Spleen (tissue), 11 donors: ENCODE results near the gene GCSAML. TPM values are rescaled to one million over a fixed set of nuclear protein-coding genes. Genes with fewer than 3 reads are reported as not detected.
A peak's percentile ranks its signal among the peaks of the same experiment; 100 is the strongest.
"Not testable (repeated sequence)": the region's sequence is repeated elsewhere in the genome, so short reads cannot be mapped to it uniquely, and the experiment has no call there.

Experiments
- DNase-seq: peaks from one replicate; pipeline ENCODE4 v3.0.0-alpha.2; 2020
- H3K27ac ChIP-seq, 8 donors: fragments of 200-600 bp; sonication (generic) in 7 of 8; 1 replicate in 4 of 8; 2 replicates in 4 of 8; pipeline versions ENCODE4 v1.5.0 to v1.8.0; 2016 to 2021; ENCODE audit warnings: inconsistent platforms in 4 of 8, mild to moderate bottlenecking in 4 of 8, moderate library complexity in 1 of 8
- H3K27me3 ChIP-seq, 7 donors: fragments of 200-600 bp; sonication (generic) in 6 of 7; replicated peaks in 1 of 7; 1 replicate in 4 of 7; 2 replicates in 3 of 7; pipeline versions ENCODE4 v1.5.0 to v1.8.0; 2016 to 2021; ENCODE audit warnings: inconsistent platforms in 3 of 7, mild to moderate bottlenecking in 1 of 7
- H3K36me3 ChIP-seq, 6 donors: fragments of 200-600 bp; sonication (generic) in 5 of 6; 1 replicate in 4 of 6; 2 replicates in 2 of 6; pipeline versions ENCODE4 v1.5.0 to v1.8.0; 2016 to 2021; ENCODE audit warnings: inconsistent platforms in 2 of 6
- H3K4me1 ChIP-seq, 6 donors: fragments of 200-600 bp; sonication (generic) in 5 of 6; 1 replicate in 3 of 6; 2 replicates in 3 of 6; pipeline versions ENCODE4 v1.5.0 to v1.8.0; 2016 to 2021; ENCODE audit warnings: inconsistent platforms in 3 of 6
- H3K4me3 ChIP-seq, 8 donors: fragments of 200-600 bp; sonication (generic) in 7 of 8; 1 replicate in 4 of 8; 2 replicates in 4 of 8; pipeline versions ENCODE4 v1.5.0 to v1.8.0; 2016 to 2021; ENCODE audit warnings: inconsistent platforms in 4 of 8, mild to moderate bottlenecking in 4 of 8, moderate library complexity in 2 of 8
- H3K9me3 ChIP-seq, 8 donors: fragments of 200-600 bp; sonication (generic) in 7 of 8; 1 replicate in 4 of 8; 2 replicates in 4 of 8; pipeline versions ENCODE4 v1.5.0 to v1.8.0; 2016 to 2021; ENCODE audit warnings: inconsistent platforms in 4 of 8
- CTCF ChIP-seq, 11 experiments: fragments of 200-600 bp in 7 of 11; fragments of 450-650 bp in 4 of 11; sonication (generic) in 4 of 11; IDR thresholded peaks in 8 of 11; conservative IDR thresholded peaks in 3 of 11; 1 replicate in 7 of 11; 2 replicates in 4 of 11; pipeline versions ENCODE4 v1.4.0 to v1.8.0; 2016 to 2021; ENCODE audit warnings: antibody characterized with exemption in 11 of 11, inconsistent platforms in 4 of 11, mild to moderate bottlenecking in 1 of 11
- POLR2A ChIP-seq, 3 donors: fragments of 450-650 bp; IDR thresholded peaks; one replicate each; pipeline ENCODE4 v1.5.1; 2017; ENCODE audit warnings: antibody characterized with exemption in 3 of 3, mild to moderate bottlenecking in 1 of 3
- POLR2AphosphoS5 ChIP-seq, 3 donors: sonication (generic); formaldehyde crosslinking; IDR thresholded peaks; one replicate each; pipeline ENCODE4 v1.5.1; 2017; ENCODE audit warnings: antibody characterized with exemption in 3 of 3
- WGBS, 5 donors: extraction: QIAGEN DNeasy Blood & Tissue Kit in 3 of 5; methylation state at CpG; one replicate each; pipeline versions ENCODE4 v1.1.5 to v1.1.7; 2013 to 2018; 5-methylcytosine and 5-hydroxymethylcytosine counted together
- intact Hi-C: fragments of 100-400 bp; cut with DNase I; formaldehyde crosslinking; loops from one replicate; pipeline ENCODE4 v1.15.0; 2023; ENCODE audit warnings: low total_unique reads
- polyA plus RNA-seq, 3 donors: library from polyadenylated mRNA; stranded (reverse); fragments of 200-250 nt; gene quantifications; one replicate each; pipeline ENCODE4 v1.2.1, GENCODE V29; 2013
- total RNA-seq, 7 donors: library from RNA; depleted of rRNA in 3 of 7; stranded (reverse); fragments of >200 nt in 3 of 7; fragmentation: NEBNext Ultra II Directional in 4 of 7; extraction: Animal tissue kit (Norgen Biotek cat#: 25700) in 4 of 7; gene quantifications; one replicate each; pipeline versions ENCODE4 v1.1.0 to v1.2.1, GENCODE V29; 2016 to 2021
- donor health status: healthy with polysubstance abuse.
- donor health status: DM: no; HTN: no; CAD: no; lungs with moderate emphysema.
- donor health status: DM: no; HTN: no; CAD: no.
- donor health status: Bipolar disorder and iron deficiency.
- donor health status: healthy.
- donor health status: DM: no; HTN: no; CAD: no.
- donor health status: DM: yes; HTN: yes; CAD: no.

The GCSAML gene
- total and polyA plus RNA-seq, 10 donors = 0.03 to 0.74 (median 0.44) TPM; not detected in 2

- intact Hi-C loops = no loop called here
- no peak for TF ChIP-seq POLR2AphosphoS5 (IDR thresholded peaks at IDR 0.05)
- no peak for TF ChIP-seq CTCF (IDR thresholded peaks at IDR 0.05 in 8 of 11, conservative IDR thresholded peaks at IDR 0.05 in 3 of 11)
- TF ChIP-seq POLR2A (IDR thresholded peaks at IDR 0.05) = no peak
These were observed 30.4 kb upstream of the GCSAML start for GRCh38 chr1:247518613-247518891.

GRCh38 chr1:247521886-247522285 lies 27.0 kb upstream of the GCSAML start:
- H3K27ac ChIP-seq, H3K4me3 ChIP-seq, DNase-seq, H3K4me1 ChIP-seq, H3K36me3 ChIP-seq, intact Hi-C loops: not testable (repeated sequence)
- Histone ChIP-seq H3K27me3 (peaks cover 0 to 21% (median 0%) of the 10 kb centered on the region in 7 donors), H3K9me3 (peaks cover 0 to 11% (median 0%) of the 10 kb centered on the region in 8 donors)
- 91 to 96% (median 93%) methylated on average over 12 to 27 of the region's 30 CpGs for WGBS, 5 donors

More at GRCh38 chr1:247518613-247518891, 30.4 kb upstream of the GCSAML start:
- peaks cover 0 to 11% (median 0%) of the 10 kb centered on the region in 8 donors for H3K9me3 ChIP-seq
- DNase-seq = no peak
- no peaks in the 10 kb centered on the region for H3K4me1 ChIP-seq
- H3K4me3 ChIP-seq = peak overlapping the region in 1 of 8 donors; percentile 53
- H3K27me3 ChIP-seq = peaks cover 0 to 14% (median 0%) of the 10 kb centered on the region in 7 donors
- H3K36me3 ChIP-seq = no peaks in the 10 kb centered on the region
- WGBS, 5 donors = 80 to 93% (median 87%) methylated on average over 19 of the region's 19 CpGs
- H3K27ac ChIP-seq = no peak overlapping the region

GRCh38 chr1:247528812-247529474 lies 20.0 kb upstream of the GCSAML start:
- intact Hi-C loops = no loop called here
- H3K27ac ChIP-seq = no peak overlapping the region
- no peaks in the 10 kb centered on the region for H3K4me1 ChIP-seq
- H3K9me3 ChIP-seq = peaks cover 0 to 3% (median 0%) of the 10 kb centered on the region in 8 donors
- WGBS, 5 donors = 48 to 91% (median 87%) methylated on average over 2 of the region's 2 CpGs
- H3K36me3 ChIP-seq = no peaks in the 10 kb centered on the region
- no peak for DNase-seq
- peaks cover 0 to 28% (median 5%) of the 10 kb centered on the region in 7 donors for H3K27me3 ChIP-seq
- H3K4me3 ChIP-seq = no peak overlapping the region
- TF ChIP-seq CTCF (IDR thresholded peaks at IDR 0.05 in 8 of 11, conservative IDR thresholded peaks at IDR 0.05 in 3 of 11) = no peak
- no peak for TF ChIP-seq POLR2A (IDR thresholded peaks at IDR 0.05)
- no peak for TF ChIP-seq POLR2AphosphoS5 (IDR thresholded peaks at IDR 0.05)

GRCh38 chr1:247529771-247530355 lies 19.1 kb upstream of the GCSAML start:
- no peaks in the 10 kb centered on the region for H3K36me3 ChIP-seq
- no peak for DNase-seq
- H3K27me3 ChIP-seq = peaks cover 0 to 23% (median 5%) of the 10 kb centered on the region in 7 donors
- no peak overlapping the region for H3K4me3 ChIP-seq
- 51 to 68% (median 56%) methylated on average over 1 of the region's 1 CpG for WGBS, 5 donors
- H3K27ac ChIP-seq = no peak overlapping the region
- peaks cover 0 to 3% (median 0%) of the 10 kb centered on the region in 8 donors for H3K9me3 ChIP-seq
- intact Hi-C loops = no loop called here
- H3K4me1 ChIP-seq = no peaks in the 10 kb centered on the region
- TF ChIP-seq POLR2AphosphoS5 (IDR thresholded peaks at IDR 0.05) = no peak
- no peak for TF ChIP-seq CTCF (IDR thresholded peaks at IDR 0.05 in 8 of 11, conservative IDR thresholded peaks at IDR 0.05 in 3 of 11)
- no peak for TF ChIP-seq POLR2A (IDR thresholded peaks at IDR 0.05)
